HepG2 (cell line): ENCODE measurements around the gene PSMD2. TPM values are rescaled to one million over a fixed set of nuclear protein-coding genes. Genes with fewer than 3 reads are reported as not detected.
A peak's percentile ranks its signal among the peaks of the same experiment; 100 is the strongest.

Experiments used
- BRCA1 ChIP-seq: sonication (generic); formaldehyde crosslinking; IDR thresholded peaks from 2 replicates; pipeline ENCODE4 v1.4.0; 2020; ENCODE audit warnings: missing genetic modification reagents
- DR1 ChIP-seq: sonication (generic); formaldehyde crosslinking; IDR thresholded peaks from 2 replicates; pipeline ENCODE4 v1.8.0; 2021; ENCODE audit warnings: mild to moderate bottlenecking, missing genetic modification reagents, inconsistent platforms
- E2F1 ChIP-seq: sonication (generic); formaldehyde crosslinking; IDR thresholded peaks from 2 replicates; pipeline ENCODE4 v1.5.0; 2020; ENCODE audit warnings: missing genetic modification reagents
- FOSL1 ChIP-seq: sonication (generic); formaldehyde crosslinking; IDR thresholded peaks from 2 replicates; pipeline ENCODE4 v1.9.0; 2021; ENCODE audit warnings: missing genetic modification reagents, borderline replicate concordance
- FOXK1 ChIP-seq: sonication (generic); formaldehyde crosslinking; IDR thresholded peaks from 2 replicates; pipeline ENCODE4 v1.4.0; 2020; ENCODE audit warnings: low read depth, missing genetic modification reagents, borderline replicate concordance
- FOXP1 ChIP-seq, 2 experiments: fragments of 450-650 bp in 1 of 2; IDR thresholded peaks; 2 replicates each; pipeline ENCODE4 v1.6.1; 2017 to 2018; ENCODE audit warnings: antibody characterized with exemption in 1 of 2
- NBN ChIP-seq: fragments of 450-650 bp; conservative IDR thresholded peaks from 2 replicates; pipeline ENCODE4 v1.6.1; 2017
- NFKBIZ ChIP-seq: IDR thresholded peaks from 2 replicates; pipeline ENCODE4 v1.6.1; 2018; ENCODE audit warnings: missing genetic modification reagents, missing compliant biosample characterization
- PLRG1 ChIP-seq: fragments of 450-650 bp; conservative IDR thresholded peaks from 2 replicates; pipeline ENCODE4 v1.6.1; 2016
- PRDM10 ChIP-seq: sonication (generic); formaldehyde crosslinking; IDR thresholded peaks from 2 replicates; pipeline ENCODE4 v1.4.0; 2020; ENCODE audit warnings: low read depth, missing genetic modification reagents
- RCOR2 ChIP-seq: IDR thresholded peaks from 2 replicates; pipeline ENCODE4 v1.6.1; 2016; ENCODE audit warnings: missing biosample characterization, missing genetic modification reagents
- STAG1 ChIP-seq: sonication (generic); formaldehyde crosslinking; IDR thresholded peaks from 2 replicates; pipeline ENCODE4 v1.4.0; 2020; ENCODE audit warnings: missing genetic modification reagents
- UBTF ChIP-seq: sonication (generic); formaldehyde crosslinking; IDR thresholded peaks from 2 replicates; pipeline ENCODE4 v1.4.0; 2020; ENCODE audit warnings: mild to moderate bottlenecking, missing genetic modification reagents
- ZBTB1 ChIP-seq: sonication (generic); formaldehyde crosslinking; IDR thresholded peaks from 2 replicates; pipeline ENCODE4 v1.4.0; 2020; ENCODE audit warnings: missing genetic modification reagents, borderline replicate concordance
- ZNF121 ChIP-seq: sonication (generic); formaldehyde crosslinking; IDR thresholded peaks from 2 replicates; pipeline ENCODE4 v1.5.0; 2020; ENCODE audit warnings: mild to moderate bottlenecking, missing genetic modification reagents
- ZNF33A ChIP-seq: sonication (generic); formaldehyde crosslinking; IDR thresholded peaks from 2 replicates; pipeline ENCODE4 v1.5.1; 2020; ENCODE audit warnings: missing genetic modification reagents, mild to moderate bottlenecking, moderate library complexity, borderline replicate concordance
- ZNF367 ChIP-seq: sonication (generic); formaldehyde crosslinking; IDR thresholded peaks from 2 replicates; pipeline ENCODE4 v1.4.0; 2020; ENCODE audit warnings: missing genetic modification reagents, borderline replicate concordance
- ZNF770 ChIP-seq: sonication (generic); formaldehyde crosslinking; IDR thresholded peaks from 2 replicates; pipeline ENCODE4 v1.5.0; 2020; ENCODE audit warnings: mild to moderate bottlenecking, missing genetic modification reagents
- ZNF780A ChIP-seq: sonication (generic); formaldehyde crosslinking; IDR thresholded peaks from 2 replicates; pipeline ENCODE4 v1.8.0; 2022; ENCODE audit warnings: mild to moderate bottlenecking, missing genetic modification reagents, moderate library complexity
- ZSCAN20 ChIP-seq: sonication (generic); formaldehyde crosslinking; IDR thresholded peaks from 2 replicates; pipeline ENCODE4 v1.4.0; 2020; ENCODE audit warnings: missing genetic modification reagents, mild to moderate bottlenecking, borderline replicate concordance
- polyA plus RNA-seq, 8 experiments: library from polyadenylated mRNA; depleted of rRNA in 3 of 8; stranded (reverse) in 7 of 8; unstranded in 1 of 8; fragments of >200 nt; fragmentation: Illumina TruSeq in 4 of 8; extraction: Trizol in 4 of 8; gene quantifications; 2 replicates each; pipeline versions ENCODE4 v1.2.1 to v1.2.3, GENCODE V29; 2011 to 2016; ENCODE audit warnings: low read depth in 4 of 8, missing spikeins in 1 of 8, mixed read lengths in 1 of 8; ENCODE audit not compliant: insufficient read depth in 1 of 8
- total RNA-seq, 5 experiments: library from RNA; depleted of rRNA; stranded (reverse); fragments of >200 nt; fragmentation: Illumina TruSeq; extraction: Trizol; gene quantifications; 2 replicates each; pipeline ENCODE4 v1.2.3, GENCODE V29; 2016; ENCODE audit warnings: low read depth in 1 of 5

PSMD2 gene
- total and polyA plus RNA-seq, 2 of the 13 experiments (the other 11 are each of a cell fraction or from before 2014, with no cell fraction given) = 125 to 200 TPM

GRCh38 chr3:184250167-184250828 lies 48.7 kb upstream of the PSMD2 start (continued):
- TF ChIP-seq ZNF367 (CRISPR knock-in tag) (no peak), UBTF (CRISPR knock-in tag) (no peak), ZNF33A (CRISPR knock-in tag) (no peak), BRCA1 (CRISPR knock-in tag) (no peak), FOXK1 (CRISPR knock-in tag) (no peak), RCOR2 (CRISPR knock-in tag) (no peak), NFKBIZ (no peak), STAG1 (CRISPR knock-in tag) (peak; percentile 66), PLRG1 (no peak), DR1 (CRISPR knock-in tag) (no peak), ZNF121 (no peak), PRDM10 (CRISPR knock-in tag) (no peak), E2F1 (0 out of 2 replicates have a peak, but pooled peaks have one; percentile 2), ZNF780A (no peak), FOSL1 (CRISPR knock-in tag) (no peak), ZBTB1 (CRISPR knock-in tag) (no peak), FOXP1 (IDR thresholded peaks at IDR 0.05) (no peak), FOXP1 (CRISPR knock-in tag; IDR thresholded peaks at IDR 0.05) (no peak), ZNF770 (no peak), ZSCAN20 (CRISPR knock-in tag) (no peak), NBN (no peak)
